Measurements from ENCODE around the gene TREM2. TPM values are rescaled to one million over a fixed set of nuclear protein-coding genes. Genes with fewer than 3 reads are reported as not detected.
"Not testable (repeated sequence)": the region's sequence is repeated elsewhere in the genome, so short reads cannot be mapped to it uniquely, and the experiment has no call there.

Gene TREM2
- total and polyA plus RNA-seq, 2 of the 13 experiments (the other 11 are each of a cell fraction or from before 2014, with no cell fraction given) = 0.11 TPM; not detected in 1

- POLR2A ChIA-PET; DNase-seq (ENCODE audit: low spot score); FAIRE-seq; BruUV-seq (replicated peaks); in situ Hi-C loops (cut with HindIII; ENCODE audit: extremely low pct_ligation_motif_present, low pct_unique_long_range_greater_than_20kb); H3K27ac ChIP-seq (ENCODE audit: extremely low read length, insufficient read depth, low read length); H3K36me3 ChIP-seq (replicated peaks in 1 of 2; ENCODE audit: control insufficient read depth in 1 of 2, insufficient read depth in 2 of 2, low read length in 2 of 2); H4K20me1 ChIP-seq (ENCODE audit: insufficient read depth, low read length); H3K4me3 ChIP-seq (replicated peaks in 1 of 3; ENCODE audit: insufficient read depth in 1 of 3, low read depth in 2 of 3, low read length in 3 of 3); intact Hi-C loops (cut with micrococcal nuclease; ENCODE audit: unreplicated experiment); CTCF ChIA-PET (ENCODE audit: low intra/inter-chr PET ratio, low total read pairs); H2AFZ ChIP-seq (ENCODE audit: low read length); H3K4me1 ChIP-seq (ENCODE audit: insufficient read depth, low read length); H3K79me2 ChIP-seq (ENCODE audit: insufficient read depth, low read length); H3K9ac ChIP-seq (ENCODE audit: insufficient read depth, low read depth, low read length); ATAC-seq; H3K4me2 ChIP-seq (ENCODE audit: low read depth, low read length): not testable (repeated sequence)
- Histone ChIP-seq H3K27me3 (ENCODE audit: control insufficient read depth in 1 of 2, insufficient read depth in 2 of 2, low read length in 2 of 2) (peaks cover 8 to 36% of the 10 kb centered on the region in 2 experiments), H3K9me3 (ENCODE audit: low read length) (peaks cover 17% of the 10 kb centered on the region)
Measured at GRCh38 chr6:41189046-41189445, 26.1 kb upstream of the TREM2 start.

DNA sequence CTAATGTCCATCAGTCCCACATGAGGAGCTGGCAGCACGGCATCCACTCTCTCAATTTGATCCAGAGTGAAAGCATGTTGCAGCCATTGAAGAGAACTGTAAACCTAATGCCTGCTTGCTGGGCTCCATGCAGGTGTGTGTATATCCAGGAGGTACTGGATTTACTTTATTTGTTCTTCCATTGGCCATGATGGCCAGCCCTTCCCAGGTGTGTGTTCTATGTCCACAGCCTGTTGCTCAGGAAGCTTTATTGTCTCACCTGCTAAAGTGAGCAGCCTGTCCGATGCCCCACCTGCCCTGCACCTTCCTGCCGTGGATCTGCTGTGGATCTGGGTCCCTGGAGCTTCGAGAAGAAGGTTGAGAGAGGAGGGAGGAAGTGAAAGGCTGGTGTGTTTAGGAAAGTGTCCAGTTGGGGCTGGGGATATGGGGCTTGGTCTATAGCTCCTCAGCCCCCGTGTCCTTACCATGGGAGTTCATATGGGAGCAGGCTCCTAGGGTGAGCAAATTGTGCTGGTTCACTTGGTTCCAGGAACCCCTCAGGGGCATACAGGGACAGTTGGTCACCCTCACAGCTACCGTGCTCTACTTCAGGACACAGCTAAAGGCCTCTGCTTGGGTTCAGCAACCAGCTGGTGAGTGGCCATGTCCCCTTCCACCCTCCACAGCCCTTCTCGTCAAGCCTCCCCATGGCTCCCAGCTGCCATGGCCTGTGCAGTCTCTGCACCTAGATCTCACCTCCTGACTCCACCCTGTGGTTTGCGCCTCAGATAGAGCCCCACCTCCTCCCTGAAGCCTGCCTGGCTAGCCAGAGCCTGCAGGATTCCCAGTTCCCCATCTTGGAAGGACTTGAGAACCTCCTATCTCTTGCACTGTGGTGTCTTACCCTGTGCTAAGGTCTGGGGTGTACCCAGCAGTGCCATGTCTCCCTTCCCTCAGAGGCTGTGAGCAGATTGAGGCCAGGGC, 25.3 kb upstream of the TREM2 start:
- no peak for TF ChIP-seq ZNF567 (CRISPR knock-in tag; IDR thresholded peaks at IDR 0.05; ENCODE audit: borderline replicate concordance)
- Histone ChIP-seq H3K4me3 (replicated peaks in 1 of 3; ENCODE audit: insufficient read depth in 1 of 3, low read depth in 2 of 3, low read length in 3 of 3) (no peak overlapping the region), H3K4me1 (ENCODE audit: insufficient read depth, low read length) (no peaks in the 10 kb centered on the region), H2AFZ (ENCODE audit: low read length) (no peak overlapping the region), H4K20me1 (ENCODE audit: insufficient read depth, low read length) (no peaks in the 10 kb centered on the region), H3K4me2 (ENCODE audit: low read depth, low read length) (no peak overlapping the region), H3K9me3 (ENCODE audit: low read length) (peaks cover 17% of the 10 kb centered on the region), H3K36me3 (replicated peaks in 1 of 2; ENCODE audit: control insufficient read depth in 1 of 2, insufficient read depth in 2 of 2, low read length in 2 of 2) (no peaks in the 10 kb centered on the region), H3K27ac (ENCODE audit: extremely low read length, insufficient read depth, low read length) (no peak overlapping the region), H3K79me2 (ENCODE audit: insufficient read depth, low read length) (no peaks in the 10 kb centered on the region), H3K27me3 (ENCODE audit: control insufficient read depth in 1 of 2, insufficient read depth in 2 of 2, low read length in 2 of 2) (peaks cover 8 to 35% of the 10 kb centered on the region in 2 experiments), H3K9ac (ENCODE audit: insufficient read depth, low read depth, low read length) (no peak overlapping the region)
- no peak for ATAC-seq
- WGBS (ENCODE audit: low lambda C conversion rate) = 23% methylated on average over 8 of the region's 8 CpGs
- in situ Hi-C loops (cut with HindIII; ENCODE audit: extremely low pct_ligation_motif_present, low pct_unique_long_range_greater_than_20kb) (no loop called here), intact Hi-C loops (cut with micrococcal nuclease; ENCODE audit: unreplicated experiment) (no loop called here)
- CTCF ChIA-PET (ENCODE audit: low intra/inter-chr PET ratio, low total read pairs) = no interaction called here
- DNase-seq (ENCODE audit: low spot score) = no peak
- BruUV-seq (replicated peaks) = no TSS peak
- POLR2A ChIA-PET = no interaction called here
- FAIRE-seq = no peak
